Measurements from ENCODE around the gene PRKN.

GRCh38 chr6:162722633-162723032 lies 4.9 kb downstream of the PRKN start:
- no peak for TF ChIP-seq CTCF (IDR thresholded peaks at IDR 0.05; ENCODE audit: low read length)
- no peak for TF ChIP-seq EZH2 (optimal IDR thresholded peaks at IDR 0.05; ENCODE audit: low read depth, low read length)
- TF ChIP-seq EZH2phosphoT487 (IDR thresholded peaks at IDR 0.05; ENCODE audit: low read length): no peak
